HepG2 (cell line): ENCODE results near the gene MFRP. TPM values are rescaled to one million over a fixed set of nuclear protein-coding genes. Genes with fewer than 3 reads are reported as not detected.
A peak's percentile ranks its signal among the peaks of the same experiment; 100 is the strongest.

Source experiments
- CC2D1A ChIP-seq: sonication (generic); formaldehyde crosslinking; IDR thresholded peaks from 2 replicates; pipeline ENCODE4 v1.8.1; 2023; ENCODE audit warnings: mild to moderate bottlenecking, missing genetic modification reagents
- CENPT ChIP-seq: sonication (generic); formaldehyde crosslinking; IDR thresholded peaks from 2 replicates; pipeline ENCODE4 v1.8.0; 2022; ENCODE audit warnings: low read depth, mild to moderate bottlenecking, moderate library complexity, missing genetic modification reagents
- DRAP1 ChIP-seq: IDR thresholded peaks from 2 replicates; pipeline ENCODE4 v1.6.1; 2016; ENCODE audit warnings: missing genetic modification reagents, missing compliant biosample characterization
- GABPA ChIP-seq, 2 experiments: IDR thresholded peaks; 2 replicates each; pipeline ENCODE4 v1.6.1; 2011 to 2016; ENCODE audit warnings: low read depth in 2 of 2, low read length in 1 of 2, missing biosample characterization in 1 of 2, missing genetic modification characterization in 1 of 2
- HMGXB4 ChIP-seq, 2 experiments: sonication (generic) in 1 of 2; formaldehyde crosslinking in 1 of 2; IDR thresholded peaks; 2 replicates each; pipeline versions ENCODE4 v1.4.0 to v1.6.1; 2018 to 2020; ENCODE audit warnings: missing genetic modification reagents in 2 of 2, borderline replicate concordance in 1 of 2, low read depth in 1 of 2, mild to moderate bottlenecking in 1 of 2, missing biosample characterization in 1 of 2
- KDM2A ChIP-seq: sonication (generic); formaldehyde crosslinking; IDR thresholded peaks from 2 replicates; pipeline ENCODE4 v1.4.0; 2020; ENCODE audit warnings: low read depth, missing genetic modification reagents, borderline replicate concordance
- MED1 ChIP-seq: sonication (generic); formaldehyde crosslinking; IDR thresholded peaks from 2 replicates; pipeline ENCODE4 v1.4.0; 2020; ENCODE audit warnings: missing genetic modification reagents
- PRDM15 ChIP-seq: sonication (generic); formaldehyde crosslinking; IDR thresholded peaks from 2 replicates; pipeline ENCODE4 v1.4.0; 2020; ENCODE audit warnings: missing genetic modification reagents
- SIX4 ChIP-seq: sonication (generic); formaldehyde crosslinking; IDR thresholded peaks from 2 replicates; pipeline ENCODE4 v1.4.0; 2020; ENCODE audit warnings: missing genetic modification reagents
- SSRP1 ChIP-seq: IDR thresholded peaks from 2 replicates; pipeline ENCODE4 v1.6.1; 2016; ENCODE audit warnings: control low read depth
- ZGPAT ChIP-seq: IDR thresholded peaks from 2 replicates; pipeline ENCODE4 v1.6.1; 2016; ENCODE audit warnings: mild to moderate bottlenecking
- ZNF12 ChIP-seq: sonication (generic); formaldehyde crosslinking; IDR thresholded peaks from 2 replicates; pipeline ENCODE4 v1.5.0; 2020; ENCODE audit warnings: missing genetic modification reagents
- ZNF17 ChIP-seq: sonication (generic); formaldehyde crosslinking; IDR thresholded peaks from 2 replicates; pipeline ENCODE4 v1.5.0; 2020; ENCODE audit warnings: mild to moderate bottlenecking, missing genetic modification reagents
- ZNF24 ChIP-seq: fragments of 450-650 bp; IDR thresholded peaks from 2 replicates; pipeline ENCODE4 v1.6.1; 2017; ENCODE audit warnings: antibody characterized with exemption, mild to moderate bottlenecking
- ZNF589 ChIP-seq: sonication (generic); formaldehyde crosslinking; conservative IDR thresholded peaks from 2 replicates; pipeline ENCODE4 v1.8.0; 2022; ENCODE audit warnings: mild to moderate bottlenecking, moderate library complexity, missing genetic modification reagents
- ZNF607 ChIP-seq: sonication (generic); formaldehyde crosslinking; IDR thresholded peaks from 2 replicates; pipeline ENCODE4 v1.5.1; 2020; ENCODE audit warnings: missing genetic modification reagents, mild to moderate bottlenecking, borderline replicate concordance
- polyA plus RNA-seq, 8 experiments: library from polyadenylated mRNA; depleted of rRNA in 3 of 8; stranded (reverse) in 7 of 8; unstranded in 1 of 8; fragments of >200 nt; fragmentation: Illumina TruSeq in 4 of 8; extraction: Trizol in 4 of 8; gene quantifications; 2 replicates each; pipeline versions ENCODE4 v1.2.1 to v1.2.3, GENCODE V29; 2011 to 2016; ENCODE audit warnings: low read depth in 4 of 8, missing spikeins in 1 of 8, mixed read lengths in 1 of 8; ENCODE audit not compliant: insufficient read depth in 1 of 8
- total RNA-seq, 5 experiments: library from RNA; depleted of rRNA; stranded (reverse); fragments of >200 nt; fragmentation: Illumina TruSeq; extraction: Trizol; gene quantifications; 2 replicates each; pipeline ENCODE4 v1.2.3, GENCODE V29; 2016; ENCODE audit warnings: low read depth in 1 of 5

MFRP gene
- total and polyA plus RNA-seq, 2 of the 13 experiments (the other 11 are each of a cell fraction or from before 2014, with no cell fraction given), result not detected

- TF ChIP-seq PRDM15 (CRISPR knock-in tag), result peak; percentile 90
- peak; percentile 83 for TF ChIP-seq KDM2A (CRISPR knock-in tag)
- TF ChIP-seq ZNF607, result peak; percentile 48; the same call in 1 of the 2 replicates
- peak; percentile 30 to 44; a peak in 2 of 4 replicates for TF ChIP-seq HMGXB4 (CRISPR knock-in tag; IDR thresholded peaks at IDR 0.05; ENCODE audit: borderline replicate concordance in 1 of 2, low read depth in 1 of 2)
- peak; percentile 82 for TF ChIP-seq DRAP1 (CRISPR knock-in tag)
- no peak for TF ChIP-seq GABPA (IDR thresholded peaks at IDR 0.05; ENCODE audit: low read depth, low read length)
- peak; percentile 60 for TF ChIP-seq GABPA (CRISPR knock-in tag; IDR thresholded peaks at IDR 0.05; ENCODE audit: low read depth)
- no peak for TF ChIP-seq ZNF12 (CRISPR knock-in tag)
- no peak for TF ChIP-seq SIX4
- TF ChIP-seq CC2D1A (CRISPR knock-in tag), result no peak
- TF ChIP-seq ZNF589 (CRISPR knock-in tag), result no peak
- TF ChIP-seq MED1 (CRISPR knock-in tag), result peak; percentile 47
- no peak for TF ChIP-seq SSRP1 (CRISPR knock-in tag)
- no peak for TF ChIP-seq ZNF24
- no peak for TF ChIP-seq CENPT (CRISPR knock-in tag)
- TF ChIP-seq ZNF17 (CRISPR knock-in tag), result no peak
- peak; percentile 74 for TF ChIP-seq ZGPAT (CRISPR knock-in tag)
Observed at GRCh38 chr11:119334174-119334930, 12.2 kb downstream of the MFRP start, which contains the start of gene RNF26 (continued).
